SKM-1 treated with dmso at 0.1 percent for 144 hours (cell line): Measurements from ENCODE around the gene NINL.
"Not testable (repeated sequence)": the region's sequence is repeated elsewhere in the genome, so short reads cannot be mapped to it uniquely, and the experiment has no call there.

ENCODE experiments used
- DNase-seq: peaks from one replicate; lab custom pipeline; 2025; ENCODE audit not compliant: unreplicated experiment; lab: John Stamatoyannopoulos, UW

NINL gene

DNA sequence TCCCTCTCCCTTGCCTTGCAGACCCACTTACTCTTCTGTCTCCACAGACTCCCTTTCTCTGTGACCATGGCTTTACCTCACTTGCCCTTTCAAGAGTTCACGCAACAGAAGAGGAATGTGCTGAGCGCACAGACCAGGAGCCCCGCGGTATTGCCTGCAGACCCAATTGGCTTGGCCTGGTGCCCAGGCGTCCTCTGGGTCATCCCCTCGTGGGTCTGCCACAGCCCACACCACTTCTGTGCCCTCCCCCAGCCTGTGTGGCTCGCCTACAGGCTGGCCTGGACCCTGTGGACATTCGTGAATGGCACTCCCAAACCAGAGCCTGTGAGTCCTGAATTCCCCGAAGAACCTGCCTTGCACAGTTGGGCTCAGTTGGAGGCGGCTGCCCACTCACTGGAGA is 15.3 kb upstream of the NINL start:
- no peak for DNase-seq

DNA sequence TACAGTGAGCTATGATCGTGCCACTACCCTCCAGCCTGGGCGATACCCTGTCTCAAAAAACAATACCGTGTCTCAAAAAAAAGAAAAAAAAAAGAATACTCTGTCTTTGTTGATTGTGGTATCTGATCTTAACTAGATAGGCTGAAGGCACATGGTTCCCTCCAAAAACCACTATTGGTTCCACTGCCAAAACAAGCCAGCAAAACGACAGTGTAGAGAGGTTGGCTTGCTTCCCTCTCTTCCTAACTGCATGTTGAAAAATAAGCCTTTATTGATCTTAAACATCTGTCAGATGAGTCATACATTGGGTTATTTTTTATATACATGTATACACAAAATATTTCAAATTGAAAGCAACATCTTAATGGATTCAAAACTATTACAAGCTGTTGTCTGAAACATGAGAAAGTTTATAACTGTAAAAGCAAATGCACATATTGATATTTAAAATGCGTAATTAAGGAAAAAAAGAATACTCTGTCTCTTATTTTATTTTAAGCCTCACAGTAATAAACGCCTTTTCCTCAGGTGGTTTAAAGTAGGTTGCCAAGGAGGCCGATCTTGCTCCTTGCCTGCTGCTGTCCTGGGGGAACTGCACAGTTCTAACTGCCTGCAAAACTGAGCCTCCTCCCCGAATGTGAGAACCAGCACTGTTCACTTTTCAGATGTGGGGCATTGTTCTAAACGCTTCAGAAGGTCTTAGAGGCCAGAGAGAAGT is 7.0 kb upstream of the NINL start:
- no peak for DNase-seq

DNA sequence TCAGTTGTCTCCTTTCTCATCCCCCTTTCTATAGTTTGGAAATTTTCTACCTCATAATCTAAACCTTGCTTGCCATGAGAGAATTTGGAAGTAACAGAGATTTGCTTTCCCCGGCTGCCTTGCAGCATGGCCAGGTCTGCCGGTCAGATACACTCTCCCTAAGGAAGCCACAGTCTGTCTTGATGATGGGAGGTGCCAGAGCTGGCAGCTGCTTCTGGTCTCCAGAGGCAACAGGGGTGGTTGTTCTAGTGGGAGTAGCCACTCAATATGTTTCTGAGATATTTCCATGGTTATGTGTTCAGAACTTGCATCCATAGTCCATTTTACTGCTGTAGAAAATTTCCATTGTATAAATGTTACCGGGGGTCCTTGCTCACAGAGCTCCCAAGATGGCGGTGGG is 5.4 kb upstream of the NINL start:
- not testable (repeated sequence) for DNase-seq

DNA sequence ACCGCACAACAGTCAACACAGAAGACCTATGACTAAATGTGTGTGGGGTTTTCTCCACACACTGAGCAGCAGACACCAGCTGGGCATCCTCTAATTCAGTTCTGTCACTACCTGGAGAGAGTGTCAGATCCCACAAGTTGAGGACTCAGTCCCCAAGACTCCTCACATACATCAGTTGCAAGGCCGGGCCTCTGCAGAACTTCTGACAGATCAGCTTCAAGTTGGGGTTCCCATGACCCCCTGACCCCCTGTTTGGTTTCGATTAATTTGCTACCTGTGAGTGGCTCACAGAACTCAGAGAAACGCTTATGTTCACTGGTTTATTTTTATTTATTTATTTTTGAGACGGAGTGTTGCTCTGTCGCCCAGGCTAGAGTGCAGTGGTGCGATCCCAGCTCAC is 3.2 kb upstream of the NINL start:
- no peak for DNase-seq

DNA sequence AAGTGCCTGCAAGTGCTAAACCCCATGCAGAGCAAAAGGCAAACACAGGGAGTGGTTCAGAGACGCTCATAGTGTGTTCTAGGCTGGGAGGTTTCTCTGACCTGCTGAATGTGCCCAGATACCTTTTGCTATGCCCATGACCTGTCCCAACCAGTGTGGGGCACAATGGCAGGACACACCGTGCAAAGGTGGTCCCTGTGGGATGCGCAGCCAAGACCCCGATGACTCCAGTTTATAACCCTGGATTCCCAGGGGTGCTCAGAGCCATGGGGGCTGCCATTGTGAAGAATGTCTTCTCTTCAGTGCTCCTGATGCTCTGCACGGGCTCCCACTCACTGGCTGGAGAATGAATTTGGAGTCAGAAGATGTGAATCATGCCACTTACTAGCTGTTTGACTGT is 2.2 kb upstream of the NINL start:
- no peak for DNase-seq

DNA sequence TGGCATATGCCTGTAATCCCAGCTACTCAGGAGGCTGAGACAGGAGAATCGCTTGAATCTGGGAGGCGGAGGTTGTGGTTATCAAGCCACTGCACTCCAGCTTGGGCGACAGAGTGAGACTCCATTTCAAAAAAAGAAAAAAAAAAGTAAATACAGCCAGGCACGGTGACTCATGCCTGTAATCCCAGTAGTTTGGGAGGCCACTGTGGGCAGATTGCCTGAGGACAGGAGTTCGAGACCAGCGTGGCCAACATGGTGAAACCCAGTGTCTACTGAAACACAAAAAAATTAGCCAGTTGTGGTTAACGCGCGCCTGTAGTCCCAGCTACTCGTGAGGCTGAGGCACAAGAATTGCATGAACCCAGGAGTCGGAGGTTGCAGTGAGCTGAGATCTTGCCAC is 1.5 kb upstream of the NINL start:
- DNase-seq = no peak

DNA sequence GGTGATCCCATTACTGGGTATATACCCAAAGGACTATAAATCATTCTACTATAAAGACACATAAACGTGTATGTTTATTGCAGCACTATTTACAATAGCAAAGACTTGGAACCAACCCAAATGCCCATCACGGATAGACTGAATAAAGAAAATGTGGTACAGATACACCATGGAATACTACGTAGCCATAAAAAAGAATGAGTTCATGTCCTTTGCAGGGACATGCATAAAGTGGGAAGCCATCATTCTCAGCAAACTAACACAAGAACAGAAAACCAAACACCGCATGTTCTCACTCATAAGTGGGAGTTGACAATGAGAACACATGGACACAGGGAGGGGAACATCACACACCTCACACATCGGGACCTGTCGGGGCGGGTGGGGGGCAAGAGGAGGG is 1.7 kb downstream of the NINL start:
- DNase-seq = not testable (repeated sequence)

DNA sequence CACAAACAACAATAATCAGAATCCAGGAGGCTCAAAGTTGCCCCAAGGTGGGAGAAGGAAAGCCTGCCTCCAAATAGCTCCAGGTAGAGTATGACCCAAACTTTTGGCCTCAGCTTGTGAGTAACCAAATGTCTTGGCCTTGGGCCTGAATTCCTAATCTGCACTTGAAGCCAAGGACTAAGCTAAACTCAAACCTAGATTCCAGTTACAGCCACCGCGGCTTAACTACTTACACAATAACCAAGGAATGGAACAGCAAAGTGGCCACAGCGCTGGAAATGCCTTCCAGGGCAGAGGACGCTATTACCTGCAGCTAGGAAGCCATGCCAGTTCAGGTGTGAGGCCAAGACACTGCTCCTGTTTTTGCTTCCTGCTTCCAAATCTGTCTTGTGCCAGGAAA is 4.6 kb downstream of the NINL start:
- no peak for DNase-seq

DNA sequence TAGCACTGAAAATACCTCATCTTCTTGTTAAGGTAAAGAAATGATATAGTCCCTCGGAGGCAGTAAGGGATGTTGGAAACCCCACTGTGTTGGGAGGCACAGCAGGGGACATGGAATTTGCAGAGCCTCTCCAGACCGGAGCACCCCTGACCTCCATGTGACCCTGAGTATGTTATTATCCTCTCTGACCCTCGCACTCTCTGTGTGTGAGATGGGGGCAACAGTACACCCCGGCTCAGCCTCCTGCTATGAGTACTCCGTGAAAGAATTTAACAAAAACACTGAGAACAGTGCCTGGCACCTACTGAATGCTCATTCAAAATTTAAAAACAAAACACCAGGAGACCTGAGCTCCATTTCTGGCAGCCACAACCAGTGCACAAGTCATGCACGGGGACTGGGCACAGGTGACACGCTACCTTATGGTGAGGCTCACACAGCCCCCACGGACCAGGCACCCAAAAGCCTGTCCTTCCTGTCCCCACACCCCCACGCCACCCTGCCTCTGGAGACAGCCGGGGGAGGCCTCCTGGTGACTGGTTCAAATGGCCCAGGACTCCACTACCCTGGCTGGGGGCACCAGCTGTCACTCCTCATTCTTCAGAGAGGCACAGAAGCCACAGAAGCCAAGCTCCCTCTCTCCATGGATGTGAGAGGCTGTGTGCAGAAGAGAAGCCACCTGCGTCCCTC is 6.1 kb downstream of the NINL start:
- DNase-seq = no peak

DNA sequence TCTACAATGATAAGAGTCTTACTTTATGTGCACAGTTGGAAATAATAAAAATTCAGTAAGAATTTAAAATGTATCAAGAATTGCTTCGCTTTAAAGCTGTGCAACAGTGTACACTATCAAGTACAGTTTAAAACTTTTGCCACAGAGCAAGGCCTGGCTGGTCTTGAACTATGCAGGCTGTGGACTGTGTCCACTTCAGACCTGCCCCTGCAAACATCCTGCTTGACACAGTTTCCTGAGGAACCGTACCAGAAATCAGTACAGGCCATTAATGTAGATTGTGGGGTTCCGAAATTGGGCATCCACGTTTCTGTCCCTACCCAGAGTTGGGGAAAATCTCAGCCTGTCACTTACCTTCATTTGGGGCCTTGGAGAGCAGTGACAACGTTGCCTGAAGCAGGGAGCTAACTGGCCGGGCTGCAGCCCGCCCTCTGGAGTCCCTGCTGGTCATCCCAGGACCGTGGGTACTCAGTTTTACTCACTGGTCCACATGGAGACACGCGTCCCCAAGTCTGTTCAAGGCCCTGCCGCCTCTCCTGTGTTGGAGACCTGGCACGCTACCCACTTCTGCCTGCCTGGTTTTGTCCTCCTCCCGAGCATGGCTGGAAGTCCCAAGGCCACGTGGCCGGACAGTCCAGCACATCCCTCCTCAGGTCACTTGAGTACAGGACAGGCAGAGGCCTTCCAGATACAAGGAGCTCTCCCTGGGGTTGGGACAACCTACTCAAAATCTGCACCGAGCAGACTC is 8.4 kb downstream of the NINL start:
- no peak for DNase-seq

DNA sequence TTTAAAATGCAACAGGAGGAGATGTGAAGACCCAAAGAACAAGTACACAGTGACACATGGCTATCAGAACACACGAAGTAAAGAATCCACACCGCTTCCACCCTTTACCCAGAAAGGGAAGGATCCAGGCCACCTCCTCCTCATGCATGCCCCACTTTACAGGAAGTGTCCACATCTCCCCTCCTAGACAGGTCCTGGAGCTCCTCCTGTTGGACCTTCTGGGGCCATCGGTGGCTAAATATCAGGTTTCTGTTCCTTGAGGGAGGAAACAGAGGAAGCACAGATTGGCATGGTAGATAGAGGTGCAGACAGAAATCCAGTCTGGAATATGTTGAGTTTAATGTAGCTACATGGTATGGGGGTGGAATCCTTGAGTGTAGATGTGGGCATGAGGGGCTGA is 10.9 kb downstream of the NINL start:
- DNase-seq = no peak

DNA sequence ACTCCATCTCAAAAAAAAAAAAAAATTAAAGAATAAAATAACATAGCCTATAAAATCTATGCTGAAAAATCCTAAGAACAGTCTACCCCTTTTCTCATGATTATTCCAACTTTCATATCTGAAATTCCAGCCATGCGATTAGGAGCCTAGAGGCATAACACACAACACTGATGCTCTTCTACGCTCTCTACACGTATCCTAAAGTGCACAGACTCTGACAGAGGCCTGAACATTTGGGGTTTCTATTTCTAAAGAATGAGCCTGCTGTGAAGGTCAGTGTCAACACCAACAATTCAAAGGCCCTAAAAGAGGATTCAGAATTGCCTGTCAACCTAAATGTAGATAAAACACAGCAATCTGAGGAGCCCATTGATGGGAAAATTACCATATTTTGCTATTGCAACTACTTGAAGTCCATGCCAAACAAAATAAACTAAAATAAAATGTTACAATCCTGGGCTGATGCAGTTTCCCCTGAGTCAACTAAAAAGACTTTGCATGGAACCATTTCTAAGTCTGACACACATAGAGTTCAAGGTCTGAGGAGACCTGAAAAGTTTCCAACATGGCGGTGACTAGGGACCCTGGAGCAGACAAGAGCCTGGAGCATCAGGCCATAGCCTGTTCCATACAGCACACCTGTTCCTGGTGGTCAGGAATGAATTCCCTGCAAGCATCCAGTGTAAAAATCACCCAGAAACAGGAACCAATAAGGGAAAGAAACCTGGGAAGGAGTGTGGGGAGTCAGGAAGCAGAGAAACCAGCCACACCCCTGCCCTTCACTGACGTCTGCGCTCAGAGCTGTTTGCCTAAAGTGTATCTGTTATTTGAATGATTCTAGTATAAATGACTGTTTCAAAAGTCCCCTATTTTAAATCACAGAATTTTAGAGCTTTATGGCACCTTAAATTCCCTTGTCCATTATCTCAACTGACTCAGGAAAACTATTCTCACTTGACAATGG is 11.8 kb downstream of the NINL start:
- DNase-seq = no peak

DNA sequence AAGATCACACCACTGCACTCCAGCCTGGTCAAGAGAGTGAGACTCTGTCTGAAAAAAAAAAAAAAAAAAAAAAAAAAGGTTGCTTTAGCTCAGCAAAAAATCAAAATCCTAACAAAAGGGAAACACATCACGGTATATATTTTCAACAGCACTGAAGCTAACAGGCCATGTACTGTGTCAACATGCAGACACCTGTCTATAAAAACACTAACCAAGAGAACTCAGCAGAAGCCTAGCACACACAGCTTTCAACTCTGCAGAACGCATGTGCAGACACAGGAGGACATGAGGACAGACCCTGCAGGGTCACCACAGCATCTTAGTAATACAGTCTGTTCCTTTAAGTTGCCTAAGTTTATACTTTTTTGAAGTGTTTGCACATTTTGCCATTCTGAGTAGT is 13.5 kb downstream of the NINL start:
- DNase-seq = no peak

DNA sequence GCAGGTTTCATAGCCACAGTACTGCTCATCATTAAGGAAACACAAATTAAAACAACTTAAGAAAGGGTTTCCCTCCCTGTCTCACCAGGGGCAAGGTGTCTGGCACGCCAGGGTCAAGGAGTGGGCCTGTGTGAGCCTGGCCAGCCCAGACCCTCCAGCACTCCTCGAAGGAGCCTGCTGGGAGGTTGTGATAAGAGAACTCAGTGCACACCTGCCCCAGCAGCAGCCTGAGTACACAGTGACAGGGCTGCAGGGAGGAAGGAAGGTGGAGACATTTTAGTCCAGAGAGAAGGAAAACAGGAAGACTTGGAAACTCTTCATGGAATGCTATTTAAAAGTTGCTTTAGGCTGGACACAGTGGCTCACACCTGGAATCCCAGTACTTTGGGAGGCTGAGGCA is 14.1 kb downstream of the NINL start:
- DNase-seq = no peak

DNA sequence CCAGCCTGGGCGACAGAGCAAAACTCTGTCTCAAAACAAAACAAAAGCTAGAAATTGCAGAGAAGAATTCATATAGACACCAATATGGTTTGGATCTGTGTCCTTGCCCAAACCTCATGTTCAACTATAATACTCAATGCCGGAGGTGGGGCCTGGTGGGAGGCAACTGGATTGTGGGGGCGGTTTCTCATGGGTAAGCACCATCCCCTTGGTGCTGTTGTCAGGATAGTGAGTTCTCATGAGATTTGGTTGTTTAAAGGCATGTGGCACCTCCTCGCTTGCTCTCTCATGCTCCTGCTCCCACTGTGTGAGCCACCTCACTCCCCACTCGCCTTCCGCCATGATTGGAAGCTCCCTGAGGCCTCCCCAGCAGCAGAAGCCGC is 15.2 kb downstream of the NINL start:
- no peak for DNase-seq

DNA sequence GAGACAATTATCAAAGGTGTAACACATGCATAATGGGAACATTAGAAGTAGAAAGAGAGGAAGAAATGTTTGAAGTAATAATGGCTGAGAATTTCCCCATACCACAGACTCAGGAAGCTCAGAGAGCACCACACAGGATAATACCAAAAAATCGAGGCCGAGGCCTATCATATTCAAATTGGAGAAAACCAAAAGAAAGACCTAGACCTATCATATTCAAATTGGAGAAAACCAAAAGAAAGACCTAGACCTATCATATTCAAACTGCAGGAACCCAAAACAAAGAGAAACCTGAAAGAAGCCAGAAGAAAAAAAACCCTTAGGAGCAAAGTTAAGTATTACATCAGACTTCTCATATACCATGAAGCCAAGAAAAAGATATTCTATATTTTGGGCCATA is 18.0 kb downstream of the NINL start:
- DNase-seq = no peak

DNA sequence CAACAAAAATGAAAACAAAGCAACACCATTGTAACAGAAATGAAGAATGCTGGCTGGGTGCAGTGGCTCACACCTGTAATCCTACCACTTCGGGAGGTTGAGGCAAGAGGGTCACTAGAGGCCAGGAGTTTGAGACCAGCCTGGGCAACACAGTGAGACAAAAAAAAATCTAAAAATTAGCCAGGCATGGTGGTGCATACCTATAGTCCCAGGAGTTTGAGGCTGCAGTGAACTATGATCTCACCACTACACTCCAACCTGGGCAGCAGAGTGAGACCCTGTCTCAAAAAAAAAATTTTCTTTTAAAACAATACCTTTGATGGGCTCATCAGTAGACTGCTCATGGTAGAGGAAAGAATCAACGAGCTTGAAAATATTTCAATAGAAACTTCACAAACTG is 18.5 kb downstream of the NINL start:
- DNase-seq = no peak

DNA sequence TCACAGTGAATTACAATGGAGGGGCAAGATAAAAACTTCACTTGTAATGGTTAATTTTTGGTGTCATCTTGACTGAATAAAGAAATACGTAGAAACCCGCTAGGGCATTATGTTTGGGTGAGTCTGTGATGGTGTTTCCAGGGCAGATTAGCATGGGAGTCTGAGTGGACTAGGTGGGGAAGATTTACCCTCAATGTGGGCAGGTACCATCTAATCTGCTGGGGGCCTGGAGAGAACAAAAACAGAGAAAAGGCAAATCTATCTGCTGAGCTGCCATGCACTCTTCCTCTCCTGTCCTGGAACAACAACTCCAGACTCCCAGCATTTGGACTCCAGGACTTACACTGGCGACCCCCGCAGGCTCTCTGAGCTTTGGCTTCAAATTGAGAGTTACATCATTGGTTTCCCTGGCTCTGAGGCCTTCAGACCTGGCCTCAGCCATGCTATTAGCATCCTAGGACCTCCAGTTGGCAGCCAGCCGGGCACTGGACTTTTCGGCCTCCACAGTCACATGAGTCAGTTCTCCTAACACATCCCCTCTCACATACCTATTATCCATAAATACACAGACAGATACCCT is 19.7 kb downstream of the NINL start:
- DNase-seq = no peak

DNA sequence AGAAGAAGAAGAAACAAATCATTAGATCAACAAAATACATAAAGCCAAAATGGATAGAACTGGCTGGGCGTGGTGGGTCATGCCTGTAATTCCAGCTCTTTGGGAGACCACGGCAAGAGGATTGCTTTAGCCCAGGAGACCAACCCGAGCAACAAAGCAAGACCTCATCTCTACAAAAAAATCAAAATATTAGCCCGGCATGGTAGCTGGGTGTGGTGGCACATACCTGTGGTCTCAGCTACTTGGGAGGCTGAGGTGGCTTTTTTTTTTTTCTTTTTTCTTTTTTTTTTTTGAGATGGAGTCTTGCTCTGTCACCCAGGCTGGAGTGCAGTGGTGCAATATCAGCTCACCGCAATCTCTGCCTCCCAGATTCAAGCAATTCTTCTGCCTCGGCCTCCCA is 21.5 kb downstream of the NINL start:
- no peak for DNase-seq

DNA sequence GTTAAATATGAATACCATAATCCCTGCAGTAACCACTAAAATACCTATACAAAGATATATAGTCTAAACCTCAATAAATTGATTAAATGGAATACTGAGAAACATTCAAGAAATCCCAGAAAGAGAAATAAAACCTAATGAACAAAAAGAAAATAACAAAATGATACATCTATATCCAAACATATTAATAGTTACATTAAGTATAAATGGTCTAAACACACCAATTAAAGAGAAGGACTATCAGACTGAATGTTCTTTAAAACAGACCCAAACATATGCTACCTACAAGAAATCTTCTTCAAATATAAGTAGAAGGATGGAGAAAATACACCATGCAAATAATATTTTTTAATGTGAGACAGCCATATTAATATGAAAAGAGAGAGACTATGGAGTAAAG is 22.0 kb downstream of the NINL start:
- DNase-seq = no peak

DNA sequence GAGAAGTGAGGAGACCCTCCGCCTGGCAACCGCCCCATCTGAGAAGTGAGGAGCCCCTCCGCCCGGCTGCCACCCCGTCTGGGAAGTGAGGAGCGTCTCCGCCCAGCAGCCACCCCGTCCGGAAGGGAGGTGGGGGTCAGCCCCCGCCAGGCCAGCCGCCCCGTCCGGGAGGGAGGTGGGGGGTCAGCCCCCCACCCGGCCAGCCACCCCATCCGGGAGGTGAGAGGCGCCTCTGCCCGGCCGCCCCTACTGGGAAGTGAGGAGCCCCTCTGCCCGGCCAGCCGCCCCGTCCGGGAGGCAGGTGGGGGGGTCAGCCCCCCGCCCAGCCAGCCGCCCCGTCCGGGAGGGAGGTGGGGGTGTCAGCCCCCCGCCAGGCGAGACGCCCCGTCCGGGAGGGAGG is 23.6 kb downstream of the NINL start:
- DNase-seq = not testable (repeated sequence)
